Measurements from ENCODE around the gene NECTIN1.

DNA sequence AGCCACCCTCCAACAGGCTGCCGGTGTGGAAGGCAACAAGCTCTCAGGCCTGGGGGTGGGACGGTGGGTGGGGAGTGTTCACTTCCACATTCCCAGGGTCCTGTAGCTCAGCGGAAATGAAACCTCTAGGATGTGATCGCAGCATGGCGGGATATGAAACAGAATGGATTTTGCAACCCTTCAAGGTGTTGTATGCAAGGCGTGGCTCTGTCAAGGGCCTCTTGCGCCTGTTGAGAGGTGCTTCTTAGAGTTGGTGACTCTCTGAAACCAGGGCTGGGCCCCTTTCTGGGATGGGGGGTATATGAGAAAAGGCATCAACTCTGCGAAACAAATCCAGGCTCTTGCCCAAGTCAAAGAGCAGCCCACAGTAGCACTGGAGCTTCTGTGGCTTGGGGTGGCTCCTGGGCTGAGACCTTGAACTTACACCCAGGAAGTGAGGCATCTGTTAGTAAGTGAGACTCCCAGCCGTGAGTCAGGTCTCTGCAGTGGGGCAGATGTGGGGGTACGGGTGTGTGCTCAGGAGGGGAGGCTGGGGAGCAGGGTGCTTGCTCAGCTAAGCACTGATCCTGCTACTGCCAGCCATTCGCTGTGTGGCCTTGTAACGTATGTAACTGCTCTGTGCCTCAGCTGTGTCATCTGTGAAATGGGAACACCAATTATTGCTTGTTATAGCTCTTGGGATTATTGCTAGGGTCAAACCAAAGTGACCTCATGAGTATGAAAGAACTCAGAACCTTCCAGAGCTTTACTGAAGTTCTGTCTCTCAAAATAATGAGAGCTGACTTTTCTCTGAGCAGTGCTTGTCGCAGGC is 28.3 kb downstream of the NECTIN1 start:
- TF ChIP-seq, protein P1, sequence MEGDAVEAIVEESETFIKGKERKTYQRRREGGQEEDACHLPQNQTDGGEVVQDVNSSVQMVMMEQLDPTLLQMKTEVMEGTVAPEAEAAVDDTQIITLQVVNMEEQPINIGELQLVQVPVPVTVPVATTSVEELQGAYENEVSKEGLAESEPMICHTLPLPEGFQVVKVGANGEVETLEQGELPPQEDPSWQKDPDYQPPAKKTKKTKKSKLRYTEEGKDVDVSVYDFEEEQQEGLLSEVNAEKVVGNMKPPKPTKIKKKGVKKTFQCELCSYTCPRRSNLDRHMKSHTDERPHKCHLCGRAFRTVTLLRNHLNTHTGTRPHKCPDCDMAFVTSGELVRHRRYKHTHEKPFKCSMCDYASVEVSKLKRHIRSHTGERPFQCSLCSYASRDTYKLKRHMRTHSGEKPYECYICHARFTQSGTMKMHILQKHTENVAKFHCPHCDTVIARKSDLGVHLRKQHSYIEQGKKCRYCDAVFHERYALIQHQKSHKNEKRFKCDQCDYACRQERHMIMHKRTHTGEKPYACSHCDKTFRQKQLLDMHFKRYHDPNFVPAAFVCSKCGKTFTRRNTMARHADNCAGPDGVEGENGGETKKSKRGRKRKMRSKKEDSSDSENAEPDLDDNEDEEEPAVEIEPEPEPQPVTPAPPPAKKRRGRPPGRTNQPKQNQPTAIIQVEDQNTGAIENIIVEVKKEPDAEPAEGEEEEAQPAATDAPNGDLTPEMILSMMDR (conservative IDR thresholded peaks at IDR 0.05; ENCODE audit: low read depth, low read length), result no peak
- no peak for TF ChIP-seq POLR2A (IDR thresholded peaks at IDR 0.05; ENCODE audit: low read depth, low read length)
- TF ChIP-seq MXI1 (IDR thresholded peaks at IDR 0.05; ENCODE audit: borderline replicate concordance, low read depth, low read length), result no peak
- TF ChIP-seq RAD21 (IDR thresholded peaks at IDR 0.05; ENCODE audit: low read length), result no peak
- TF ChIP-seq, protein P2, sequence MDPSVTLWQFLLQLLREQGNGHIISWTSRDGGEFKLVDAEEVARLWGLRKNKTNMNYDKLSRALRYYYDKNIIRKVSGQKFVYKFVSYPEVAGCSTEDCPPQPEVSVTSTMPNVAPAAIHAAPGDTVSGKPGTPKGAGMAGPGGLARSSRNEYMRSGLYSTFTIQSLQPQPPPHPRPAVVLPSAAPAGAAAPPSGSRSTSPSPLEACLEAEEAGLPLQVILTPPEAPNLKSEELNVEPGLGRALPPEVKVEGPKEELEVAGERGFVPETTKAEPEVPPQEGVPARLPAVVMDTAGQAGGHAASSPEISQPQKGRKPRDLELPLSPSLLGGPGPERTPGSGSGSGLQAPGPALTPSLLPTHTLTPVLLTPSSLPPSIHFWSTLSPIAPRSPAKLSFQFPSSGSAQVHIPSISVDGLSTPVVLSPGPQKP (IDR thresholded peaks at IDR 0.05; ENCODE audit: borderline replicate concordance, low read depth, low read length), result no peak
- no peak for TF ChIP-seq BHLHE40 (IDR thresholded peaks at IDR 0.05; ENCODE audit: low read depth, low read length)
- TF ChIP-seq, protein P3, sequence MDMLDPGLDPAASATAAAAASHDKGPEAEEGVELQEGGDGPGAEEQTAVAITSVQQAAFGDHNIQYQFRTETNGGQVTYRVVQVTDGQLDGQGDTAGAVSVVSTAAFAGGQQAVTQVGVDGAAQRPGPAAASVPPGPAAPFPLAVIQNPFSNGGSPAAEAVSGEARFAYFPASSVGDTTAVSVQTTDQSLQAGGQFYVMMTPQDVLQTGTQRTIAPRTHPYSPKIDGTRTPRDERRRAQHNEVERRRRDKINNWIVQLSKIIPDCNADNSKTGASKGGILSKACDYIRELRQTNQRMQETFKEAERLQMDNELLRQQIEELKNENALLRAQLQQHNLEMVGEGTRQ (IDR thresholded peaks at IDR 0.05; ENCODE audit: low read depth, low read length), result no peak
- TF ChIP-seq RCOR1 (IDR thresholded peaks at IDR 0.05; ENCODE audit: insufficient replicate concordance, low read length), result no peak
- TF ChIP-seq FOS (IDR thresholded peaks at IDR 0.05; ENCODE audit: low read depth, low read length), result no peak
- TF ChIP-seq MAFK (IDR thresholded peaks at IDR 0.05; ENCODE audit: low read depth, low read length), result no peak
- TF ChIP-seq NFE2L2 (IDR thresholded peaks at IDR 0.05; ENCODE audit: low read depth, low read length), result no peak
- no peak for TF ChIP-seq SMC3 (IDR thresholded peaks at IDR 0.05; ENCODE audit: low read depth, low read length)
- no peak for TF ChIP-seq CEBPB (IDR thresholded peaks at IDR 0.05; ENCODE audit: low read depth, low read length)
- TF ChIP-seq MAZ (IDR thresholded peaks at IDR 0.05; ENCODE audit: borderline replicate concordance, low read depth, low read length), result no peak

Data from IMR-90 (cell line).